ENCODE data around the gene HTR6.
"Not testable (repeated sequence)": the region's sequence is repeated elsewhere in the genome, so short reads cannot be mapped to it uniquely, and the experiment has no call there.

Gene HTR6

GRCh38 chr1:19639228-19639627 is 25.4 kb upstream of the HTR6 start:
- not testable (repeated sequence) for DNase-seq (ENCODE audit: low spot score)

- no peak for DNase-seq (ENCODE audit: low spot score)
Measured at GRCh38 chr1:19639999-19640362, 24.7 kb upstream of the HTR6 start.

- no peak for DNase-seq (ENCODE audit: low spot score)
Measured at GRCh38 chr1:19640363-19641316, 24.0 kb upstream of the HTR6 start.

GRCh38 chr1:19643121-19643520 is 21.6 kb upstream of the HTR6 start:
- DNase-seq (ENCODE audit: low spot score), result no peak

GRCh38 chr1:19643602-19644394 is 20.9 kb upstream of the HTR6 start, which contains the start of gene NBL1:
NBL1 (plus strand) TSS chr1:19644311; CDS start chr1:19655031, 10,720 bp downstream.
- peak; percentile 57 for DNase-seq (ENCODE audit: low spot score)

GRCh38 chr1:19644395-19644680 is 20.3 kb upstream of the HTR6 start:
- DNase-seq (ENCODE audit: low spot score), result no peak

- no peak for DNase-seq (ENCODE audit: low spot score)
Measured at GRCh38 chr1:19644681-19645410, 19.8 kb upstream of the HTR6 start.

- no peak for DNase-seq (ENCODE audit: low spot score)
Measured at GRCh38 chr1:19645411-19646251, 19.0 kb upstream of the HTR6 start.

- no peak for DNase-seq (ENCODE audit: low spot score)
Measured at GRCh38 chr1:19646377-19647319, 18.0 kb upstream of the HTR6 start.

GRCh38 chr1:19647643-19648042 is 17.0 kb upstream of the HTR6 start:
- no peak for DNase-seq (ENCODE audit: low spot score)

- DNase-seq (ENCODE audit: low spot score), result no peak
Measured at GRCh38 chr1:19648239-19648638, 16.4 kb upstream of the HTR6 start.

GRCh38 chr1:19648689-19649088 is 16.0 kb upstream of the HTR6 start:
- no peak for DNase-seq (ENCODE audit: low spot score)

GRCh38 chr1:19650416-19651140 is 14.1 kb upstream of the HTR6 start:
- no peak for DNase-seq (ENCODE audit: low spot score)

GRCh38 chr1:19651141-19651737 is 13.4 kb upstream of the HTR6 start:
- peak; percentile 74 for DNase-seq (ENCODE audit: low spot score)

- DNase-seq (ENCODE audit: low spot score), result no peak
Measured at GRCh38 chr1:19654386-19654785, 10.3 kb upstream of the HTR6 start.

GRCh38 chr1:19654886-19655717 is 9.6 kb upstream of the HTR6 start:
- DNase-seq (ENCODE audit: low spot score), result no peak

GRCh38 chr1:19655718-19656080 is 9.0 kb upstream of the HTR6 start:
- no peak for DNase-seq (ENCODE audit: low spot score)

- no peak for DNase-seq (ENCODE audit: low spot score)
Measured at GRCh38 chr1:19656134-19656779, 8.4 kb upstream of the HTR6 start.

All from Ammon's horn (tissue), 1 donor.